ENCODE data around the gene PCDHB16. TPM values are rescaled to one million over a fixed set of nuclear protein-coding genes. Genes with fewer than 3 reads are reported as not detected.
"Not testable (repeated sequence)": the region's sequence is repeated elsewhere in the genome, so short reads cannot be mapped to it uniquely, and the experiment has no call there.

The PCDHB16 gene
- polyA plus RNA-seq, 1 donor: 1.1 TPM

DNA sequence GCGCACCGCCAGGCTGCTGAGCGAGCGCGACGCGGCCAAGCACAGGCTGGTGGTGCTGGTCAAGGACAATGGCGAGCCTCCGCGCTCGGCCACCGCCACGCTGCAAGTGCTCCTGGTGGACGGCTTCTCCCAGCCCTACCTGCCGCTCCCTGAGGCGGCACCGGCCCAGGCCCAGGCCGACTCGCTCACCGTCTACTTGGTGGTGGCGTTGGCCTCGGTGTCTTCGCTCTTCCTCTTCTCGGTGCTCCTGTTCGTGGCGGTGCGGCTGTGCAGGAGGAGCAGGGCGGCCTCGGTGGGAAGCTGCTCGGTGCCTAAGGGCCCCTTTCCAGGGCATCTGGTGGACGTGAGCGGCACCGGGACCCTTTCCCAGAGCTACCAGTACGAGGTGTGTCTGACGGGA lies 19.5 kb downstream of the PCDHB16 start:
- no CpG with 5 or more reads among the region's 35 CpGs for WGBS (ENCODE audit: insufficient coverage, low lambda C conversion rate)
- not testable (repeated sequence) for H3K27me3 ChIP-seq (ENCODE audit: control insufficient read depth, insufficient read depth, low read length); H3K27ac ChIP-seq (ENCODE audit: low read length); DNase-seq; H3K4me1 ChIP-seq (ENCODE audit: control insufficient read depth, insufficient read depth, low read length); H3K4me3 ChIP-seq (ENCODE audit: low read length); H3K36me3 ChIP-seq (ENCODE audit: control insufficient read depth, insufficient read depth, low read length)
- H3K9me3 ChIP-seq (ENCODE audit: control insufficient read depth, low read depth, low read length): peaks cover 15% of the 10 kb centered on the region

DNA sequence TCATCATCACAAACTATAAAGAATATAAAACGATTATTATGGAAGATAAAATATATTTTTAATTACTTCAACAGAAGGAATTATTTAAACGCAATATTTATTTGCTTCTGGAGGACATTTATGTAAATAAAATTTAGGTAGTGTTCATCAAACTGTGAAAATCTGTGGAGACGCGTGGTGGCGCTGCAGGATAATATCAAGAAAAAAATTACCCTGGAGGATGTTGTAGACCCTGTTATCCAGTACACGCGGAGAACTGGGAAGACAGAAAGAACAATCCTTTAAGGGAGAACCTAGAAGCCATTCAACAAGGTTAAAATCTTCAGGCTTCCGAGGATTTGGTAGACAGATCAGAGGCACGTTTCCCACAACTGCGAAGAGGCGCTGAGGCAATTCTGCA lies 26.3 kb downstream of the PCDHB16 start, which contains the start of gene PCDHB12:
TSS of gene PCDHB12 (plus strand) at position 242 of the 400 bp plus-strand sequence. CDS start 189 bp downstream, outside the sequence.
- Histone ChIP-seq H3K36me3 (ENCODE audit: control insufficient read depth, insufficient read depth, low read length) (no peaks in the 10 kb centered on the region), H3K4me1 (ENCODE audit: control insufficient read depth, insufficient read depth, low read length) (no peaks in the 10 kb centered on the region), H3K9me3 (ENCODE audit: control insufficient read depth, low read depth, low read length) (peaks cover 10% of the 10 kb centered on the region), H3K27ac (ENCODE audit: low read length) (no peak within 1 kb of the TSS), H3K4me3 (ENCODE audit: low read length) (no peak within 1 kb of the TSS), H3K27me3 (ENCODE audit: control insufficient read depth, insufficient read depth, low read length) (peaks cover 7% of the 10 kb centered on the region)
- 17% methylated on average over 2 of the region's 11 CpGs for WGBS (ENCODE audit: insufficient coverage, low lambda C conversion rate)
- DNase-seq: no peak

DNA sequence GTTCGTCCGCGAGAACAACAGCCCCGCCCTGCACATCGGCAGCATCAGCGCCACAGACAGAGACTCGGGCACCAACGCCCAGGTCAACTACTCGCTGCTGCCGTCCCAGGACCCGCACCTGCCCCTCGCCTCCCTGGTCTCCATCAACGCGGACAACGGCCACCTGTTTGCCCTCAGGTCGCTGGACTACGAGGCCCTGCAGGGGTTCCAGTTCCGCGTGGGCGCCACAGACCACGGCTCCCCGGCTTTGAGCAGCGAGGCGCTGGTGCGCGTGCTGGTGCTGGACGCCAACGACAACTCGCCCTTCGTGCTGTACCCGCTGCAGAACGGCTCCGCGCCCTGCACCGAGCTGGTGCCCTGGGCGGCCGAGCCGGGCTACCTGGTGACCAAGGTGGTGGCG lies 28.1 kb downstream of the PCDHB16 start:
- not testable (repeated sequence) for H3K36me3 ChIP-seq (ENCODE audit: control insufficient read depth, insufficient read depth, low read length); DNase-seq; H3K27ac ChIP-seq (ENCODE audit: low read length); H3K27me3 ChIP-seq (ENCODE audit: control insufficient read depth, insufficient read depth, low read length); H3K4me1 ChIP-seq (ENCODE audit: control insufficient read depth, insufficient read depth, low read length); H3K4me3 ChIP-seq (ENCODE audit: low read length)
- no CpG with 5 or more reads among the region's 39 CpGs for WGBS (ENCODE audit: insufficient coverage, low lambda C conversion rate)
- H3K9me3 ChIP-seq (ENCODE audit: control insufficient read depth, low read depth, low read length): peaks cover 11% of the 10 kb centered on the region

DNA sequence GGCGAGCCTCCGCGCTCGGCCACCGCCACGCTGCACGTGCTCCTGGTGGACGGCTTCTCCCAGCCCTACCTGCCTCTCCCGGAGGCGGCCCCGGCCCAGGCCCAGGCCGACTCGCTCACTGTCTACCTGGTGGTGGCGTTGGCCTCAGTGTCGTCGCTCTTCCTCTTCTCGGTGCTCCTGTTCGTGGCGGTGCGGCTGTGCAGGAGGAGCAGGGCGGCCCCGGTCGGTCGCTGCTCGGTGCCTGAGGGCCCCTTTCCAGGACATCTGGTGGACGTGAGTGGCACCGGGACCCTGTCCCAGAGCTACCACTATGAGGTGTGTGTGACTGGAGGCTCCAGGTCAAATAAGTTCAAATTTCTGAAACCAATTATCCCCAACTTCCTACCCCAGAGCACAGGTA lies 28.7 kb downstream of the PCDHB16 start:
- no CpG with 5 or more reads among the region's 27 CpGs for WGBS (ENCODE audit: insufficient coverage, low lambda C conversion rate)
- H3K27me3 ChIP-seq (ENCODE audit: control insufficient read depth, insufficient read depth, low read length); H3K4me1 ChIP-seq (ENCODE audit: control insufficient read depth, insufficient read depth, low read length); DNase-seq; H3K36me3 ChIP-seq (ENCODE audit: control insufficient read depth, insufficient read depth, low read length); H3K27ac ChIP-seq (ENCODE audit: low read length); H3K4me3 ChIP-seq (ENCODE audit: low read length): not testable (repeated sequence)
- H3K9me3 ChIP-seq (ENCODE audit: control insufficient read depth, low read depth, low read length): peaks cover 15% of the 10 kb centered on the region

DNA sequence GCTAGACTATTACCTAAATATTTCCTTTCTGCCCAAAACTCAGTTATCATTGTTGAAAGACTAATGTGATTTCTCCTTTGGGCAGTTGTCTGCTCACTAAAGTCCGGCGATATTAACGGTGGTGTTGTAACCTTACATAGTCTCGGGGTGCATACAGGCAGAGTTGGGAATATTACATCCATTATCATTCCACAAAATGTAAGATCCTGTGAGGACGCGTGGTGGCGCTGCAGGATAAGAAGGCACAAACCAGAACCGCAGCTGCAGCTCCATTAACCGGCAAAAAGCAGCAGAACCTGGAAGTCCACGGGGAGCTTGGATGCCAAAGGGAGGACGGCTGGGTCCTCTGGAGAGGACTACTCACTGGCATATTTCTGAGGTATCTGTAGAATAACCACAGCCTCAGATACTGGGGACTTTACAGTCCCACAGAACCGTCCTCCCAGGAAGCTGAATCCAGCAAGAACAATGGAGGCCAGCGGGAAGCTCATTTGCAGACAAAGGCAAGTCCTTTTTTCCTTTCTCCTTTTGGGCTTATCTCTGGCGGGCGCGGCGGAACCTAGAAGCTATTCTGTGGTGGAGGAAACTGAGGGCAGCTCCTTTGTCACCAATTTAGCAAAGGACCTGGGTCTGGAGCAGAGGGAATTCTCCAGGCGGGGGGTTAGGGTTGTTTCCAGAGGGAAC lies 31.6 kb downstream of the PCDHB16 start, which contains the start of gene PCDHB13:
TSS of gene PCDHB13 (plus strand) at position 264 of the 684 bp plus-strand sequence. CDS start at position 469, 205 bp downstream.
- not testable (repeated sequence) for DNase-seq; H3K27ac ChIP-seq (ENCODE audit: low read length); H3K4me1 ChIP-seq (ENCODE audit: control insufficient read depth, insufficient read depth, low read length); H3K4me3 ChIP-seq (ENCODE audit: low read length); H3K27me3 ChIP-seq (ENCODE audit: control insufficient read depth, insufficient read depth, low read length); H3K36me3 ChIP-seq (ENCODE audit: control insufficient read depth, insufficient read depth, low read length)
- peaks cover 25% of the 10 kb centered on the region for H3K9me3 ChIP-seq (ENCODE audit: control insufficient read depth, low read depth, low read length)
- no CpG with 5 or more reads among the region's 18 CpGs for WGBS (ENCODE audit: insufficient coverage, low lambda C conversion rate)

DNA sequence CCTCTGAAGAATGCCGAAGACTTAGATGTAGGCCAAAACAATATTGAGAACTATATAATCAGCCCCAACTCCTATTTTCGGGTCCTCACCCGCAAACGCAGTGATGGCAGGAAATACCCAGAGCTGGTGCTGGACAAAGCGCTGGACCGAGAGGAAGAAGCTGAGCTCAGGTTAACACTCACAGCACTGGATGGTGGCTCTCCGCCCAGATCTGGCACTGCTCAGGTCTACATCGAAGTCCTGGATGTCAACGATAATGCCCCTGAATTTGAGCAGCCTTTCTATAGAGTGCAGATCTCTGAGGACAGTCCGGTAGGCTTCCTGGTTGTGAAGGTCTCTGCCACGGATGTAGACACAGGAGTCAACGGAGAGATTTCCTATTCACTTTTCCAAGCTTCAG lies 32.4 kb downstream of the PCDHB16 start:
- not testable (repeated sequence) for H3K27ac ChIP-seq (ENCODE audit: low read length); H3K4me1 ChIP-seq (ENCODE audit: control insufficient read depth, insufficient read depth, low read length); H3K36me3 ChIP-seq (ENCODE audit: control insufficient read depth, insufficient read depth, low read length); H3K27me3 ChIP-seq (ENCODE audit: control insufficient read depth, insufficient read depth, low read length); DNase-seq; H3K4me3 ChIP-seq (ENCODE audit: low read length)
- 50% methylated on average over 1 of the region's 12 CpGs for WGBS (ENCODE audit: insufficient coverage, low lambda C conversion rate)
- peaks cover 25% of the 10 kb centered on the region for H3K9me3 ChIP-seq (ENCODE audit: control insufficient read depth, low read depth, low read length)

DNA sequence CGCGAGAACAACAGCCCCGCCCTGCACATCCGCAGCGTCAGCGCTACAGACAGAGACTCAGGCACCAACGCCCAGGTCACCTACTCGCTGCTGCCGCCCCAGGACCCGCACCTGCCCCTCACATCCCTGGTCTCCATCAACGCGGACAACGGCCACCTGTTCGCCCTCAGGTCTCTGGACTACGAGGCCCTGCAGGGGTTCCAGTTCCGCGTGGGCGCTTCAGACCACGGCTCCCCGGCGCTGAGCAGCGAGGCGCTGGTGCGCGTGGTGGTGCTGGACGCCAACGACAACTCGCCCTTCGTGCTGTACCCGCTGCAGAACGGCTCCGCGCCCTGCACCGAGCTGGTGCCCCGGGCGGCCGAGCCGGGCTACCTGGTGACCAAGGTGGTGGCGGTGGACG lies 33.3 kb downstream of the PCDHB16 start:
- H3K27me3 ChIP-seq (ENCODE audit: control insufficient read depth, insufficient read depth, low read length); H3K27ac ChIP-seq (ENCODE audit: low read length); H3K4me3 ChIP-seq (ENCODE audit: low read length); DNase-seq; H3K4me1 ChIP-seq (ENCODE audit: control insufficient read depth, insufficient read depth, low read length); H3K36me3 ChIP-seq (ENCODE audit: control insufficient read depth, insufficient read depth, low read length): not testable (repeated sequence)
- H3K9me3 ChIP-seq (ENCODE audit: control insufficient read depth, low read depth, low read length): peaks cover 20% of the 10 kb centered on the region
- WGBS (ENCODE audit: insufficient coverage, low lambda C conversion rate): no CpG with 5 or more reads among the region's 40 CpGs

DNA sequence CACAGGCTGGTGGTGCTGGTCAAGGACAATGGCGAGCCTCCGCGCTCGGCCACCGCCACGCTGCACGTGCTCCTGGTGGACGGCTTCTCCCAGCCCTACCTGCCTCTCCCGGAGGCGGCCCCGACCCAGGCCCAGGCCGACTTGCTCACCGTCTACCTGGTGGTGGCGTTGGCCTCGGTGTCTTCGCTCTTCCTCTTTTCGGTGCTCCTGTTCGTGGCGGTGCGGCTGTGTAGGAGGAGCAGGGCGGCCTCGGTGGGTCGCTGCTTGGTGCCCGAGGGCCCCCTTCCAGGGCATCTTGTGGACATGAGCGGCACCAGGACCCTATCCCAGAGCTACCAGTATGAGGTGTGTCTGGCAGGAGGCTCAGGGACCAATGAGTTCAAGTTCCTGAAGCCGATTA lies 33.8 kb downstream of the PCDHB16 start:
- DNase-seq: not testable (repeated sequence)
- WGBS (ENCODE audit: insufficient coverage, low lambda C conversion rate): no CpG with 5 or more reads among the region's 26 CpGs
- H3K9me3 ChIP-seq (ENCODE audit: control insufficient read depth, low read depth, low read length): peaks cover 16% of the 10 kb centered on the region

DNA sequence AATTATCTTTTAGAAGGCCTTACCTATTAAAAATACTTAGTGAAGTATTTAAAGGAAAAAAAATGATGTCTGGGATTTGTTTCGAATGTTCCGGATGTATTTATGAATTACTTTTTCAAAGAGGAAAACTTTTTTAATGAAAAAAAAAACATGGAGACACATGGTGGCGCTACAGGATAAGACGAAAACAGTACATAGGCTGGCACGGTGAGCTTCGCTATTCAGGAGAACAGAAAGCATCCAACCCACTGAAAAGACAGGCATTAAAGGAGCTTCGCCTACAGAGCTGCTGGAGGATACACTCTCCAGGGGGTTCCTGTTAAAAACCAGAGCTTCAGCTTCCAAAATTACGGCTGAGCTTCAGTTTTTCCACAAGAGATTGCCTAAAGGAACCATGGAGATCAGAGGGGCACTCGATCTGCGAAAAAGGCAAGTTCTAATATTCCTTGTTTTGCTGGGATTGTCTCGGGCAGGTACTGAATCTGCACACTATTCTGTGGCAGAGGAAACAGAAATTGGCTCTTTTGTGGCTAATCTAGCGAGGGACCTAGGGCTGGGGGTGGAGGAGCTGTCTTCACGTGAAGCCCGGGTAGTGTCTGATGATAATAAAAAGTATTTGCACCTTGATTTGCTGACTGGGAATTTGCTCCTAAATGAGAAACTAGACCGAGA lies 41.1 kb downstream of the PCDHB16 start, which contains the start of gene PCDHB14:
TSS of gene PCDHB14 (plus strand) at position 232 of the 672 bp plus-strand sequence. CDS start at position 395, 163 bp downstream.
- Histone ChIP-seq H3K27me3 (ENCODE audit: control insufficient read depth, insufficient read depth, low read length) (peaks cover 2% of the 10 kb centered on the region), H3K27ac (ENCODE audit: low read length) (no peak within 1 kb of the TSS), H3K36me3 (ENCODE audit: control insufficient read depth, insufficient read depth, low read length) (no peaks in the 10 kb centered on the region), H3K4me1 (ENCODE audit: control insufficient read depth, insufficient read depth, low read length) (no peaks in the 10 kb centered on the region), H3K9me3 (ENCODE audit: control insufficient read depth, low read depth, low read length) (peaks cover 16% of the 10 kb centered on the region), H3K4me3 (ENCODE audit: low read length) (no peak within 1 kb of the TSS)
- no peak for DNase-seq
- WGBS (ENCODE audit: insufficient coverage, low lambda C conversion rate): 17% methylated on average over 3 of the region's 15 CpGs

More for the DNA sequence above, 33.8 kb downstream of the PCDHB16 start:
- not testable (repeated sequence) for H3K36me3 ChIP-seq (ENCODE audit: control insufficient read depth, insufficient read depth, low read length); H3K27me3 ChIP-seq (ENCODE audit: control insufficient read depth, insufficient read depth, low read length); H3K4me3 ChIP-seq (ENCODE audit: low read length); H3K27ac ChIP-seq (ENCODE audit: low read length); H3K4me1 ChIP-seq (ENCODE audit: control insufficient read depth, insufficient read depth, low read length)

DNA sequence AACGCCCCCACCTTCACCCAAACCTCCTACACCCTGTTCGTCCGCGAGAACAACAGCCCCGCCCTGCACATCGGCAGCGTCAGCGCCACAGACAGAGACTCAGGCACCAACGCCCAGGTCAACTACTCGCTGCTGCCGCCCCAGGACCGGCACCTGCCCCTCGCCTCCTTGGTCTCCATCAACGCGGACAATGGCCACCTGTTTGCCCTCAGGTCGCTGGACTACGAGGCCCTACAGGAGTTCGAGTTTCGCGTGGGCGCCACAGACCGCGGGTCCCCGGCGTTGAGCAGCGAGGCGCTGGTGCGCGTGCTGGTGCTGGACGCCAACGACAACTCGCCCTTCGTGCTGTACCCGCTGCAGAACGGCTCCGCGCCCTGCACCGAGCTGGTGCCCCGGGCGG lies 42.7 kb downstream of the PCDHB16 start:
- not testable (repeated sequence) for H3K36me3 ChIP-seq (ENCODE audit: control insufficient read depth, insufficient read depth, low read length); H3K4me1 ChIP-seq (ENCODE audit: control insufficient read depth, insufficient read depth, low read length); H3K27ac ChIP-seq (ENCODE audit: low read length); DNase-seq; H3K4me3 ChIP-seq (ENCODE audit: low read length); H3K27me3 ChIP-seq (ENCODE audit: control insufficient read depth, insufficient read depth, low read length)
- WGBS (ENCODE audit: insufficient coverage, low lambda C conversion rate): no CpG with 5 or more reads among the region's 40 CpGs
- peaks cover 11% of the 10 kb centered on the region for H3K9me3 ChIP-seq (ENCODE audit: control insufficient read depth, low read depth, low read length)

All from large intestine (tissue), 3 donors.